ENCODE data around the gene HDAC10. TPM values are rescaled to one million over a fixed set of nuclear protein-coding genes. Genes with fewer than 3 reads are reported as not detected.

The HDAC10 gene
- total RNA-seq, 2 donors from 2014 or later: 57.2 to 62.8 TPM

- no peaks in the 10 kb centered on the region for H3K4me1 Mint-ChIP-seq
- no peak overlapping the region for H3K4me3 ChIP-seq (ENCODE audit: low read length)
- no peak overlapping the region for H3K4me3 Mint-ChIP-seq
- H3K27me3 Mint-ChIP-seq (ENCODE audit: insufficient read depth): no peaks in the 10 kb centered on the region
- H3K27ac ChIP-seq (ENCODE audit: low read depth, low read length): no peak overlapping the region
- TF ChIP-seq CTCF (conservative IDR thresholded peaks at IDR 0.05): no peak
- H3K4me1 ChIP-seq (ENCODE audit: control insufficient read depth, insufficient read depth, low read length): no peaks in the 10 kb centered on the region
- no peak overlapping the region for H3K27ac Mint-ChIP-seq
- 98% methylated on average over 8 to 9 of the region's 9 CpGs for WGBS, 2 experiments (ENCODE audit: insufficient coverage in 1 of 2, insufficient read length in 1 of 2)
- peaks cover 7% of the 10 kb centered on the region for H3K9me3 ChIP-seq (ENCODE audit: control insufficient read depth, low read length)
- no peak for DNase-seq
- H3K9me3 Mint-ChIP-seq: no peaks in the 10 kb centered on the region
- H3K36me3 Mint-ChIP-seq (ENCODE audit: low read depth): peaks cover 62% of the 10 kb centered on the region
- H3K9ac ChIP-seq (ENCODE audit: extremely low read depth, low read length, poor library complexity, severe bottlenecking): no peak overlapping the region
- no peaks in the 10 kb centered on the region for H3K27me3 ChIP-seq (ENCODE audit: control insufficient read depth, insufficient read depth, low read length, poor library complexity, severe bottlenecking)
- H3K36me3 ChIP-seq (ENCODE audit: control insufficient read depth, insufficient read depth, low read length): peaks cover 68% of the 10 kb centered on the region
Measured at GRCh38 chr22:50213263-50213662, 37.8 kb downstream of the HDAC10 start.

GRCh38 chr22:50211147-50211546 is 39.9 kb downstream of the HDAC10 start:
- Histone ChIP-seq H3K36me3 (ENCODE audit: control insufficient read depth, insufficient read depth, low read length) (peaks cover 65% of the 10 kb centered on the region), H3K9ac (ENCODE audit: extremely low read depth, low read length, poor library complexity, severe bottlenecking) (no peak overlapping the region), H3K27me3 (ENCODE audit: control insufficient read depth, insufficient read depth, low read length, poor library complexity, severe bottlenecking) (no peaks in the 10 kb centered on the region), H3K9me3 (ENCODE audit: control insufficient read depth, low read length) (peaks cover 7% of the 10 kb centered on the region), H3K4me1 (ENCODE audit: control insufficient read depth, insufficient read depth, low read length) (no peaks in the 10 kb centered on the region), H3K4me3 (ENCODE audit: low read length) (no peak overlapping the region), H3K27ac (ENCODE audit: low read depth, low read length) (no peak overlapping the region)
- H3K4me3 Mint-ChIP-seq: no peak overlapping the region
- H3K4me1 Mint-ChIP-seq: no peaks in the 10 kb centered on the region
- 94 to 95% methylated on average over 14 of the region's 14 CpGs for WGBS, 2 experiments (ENCODE audit: insufficient coverage in 1 of 2, insufficient read length in 1 of 2)
- no peak overlapping the region for H3K27ac Mint-ChIP-seq
- TF ChIP-seq CTCF (conservative IDR thresholded peaks at IDR 0.05): no peak
- H3K9me3 Mint-ChIP-seq: no peaks in the 10 kb centered on the region
- no peak for DNase-seq
- H3K27me3 Mint-ChIP-seq (ENCODE audit: insufficient read depth): no peaks in the 10 kb centered on the region
- H3K36me3 Mint-ChIP-seq (ENCODE audit: low read depth): peaks cover 62% of the 10 kb centered on the region

- Mint-ChIP-seq H3K36me3 (ENCODE audit: low read depth) (peaks cover 58% of the 10 kb centered on the region), H3K4me1 (no peaks in the 10 kb centered on the region), H3K4me3 (no peak overlapping the region), H3K27me3 (ENCODE audit: insufficient read depth) (no peaks in the 10 kb centered on the region), H3K27ac (no peak overlapping the region), H3K9me3 (no peaks in the 10 kb centered on the region)
- no peak overlapping the region for H3K27ac ChIP-seq (ENCODE audit: low read depth, low read length)
- peaks cover 7% of the 10 kb centered on the region for H3K9me3 ChIP-seq (ENCODE audit: control insufficient read depth, low read length)
- 95% methylated on average over 26 to 32 of the region's 32 CpGs for WGBS, 2 experiments (ENCODE audit: insufficient coverage in 1 of 2, insufficient read length in 1 of 2)
- no peaks in the 10 kb centered on the region for H3K27me3 ChIP-seq (ENCODE audit: control insufficient read depth, insufficient read depth, low read length, poor library complexity, severe bottlenecking)
- H3K36me3 ChIP-seq (ENCODE audit: control insufficient read depth, insufficient read depth, low read length): peaks cover 62% of the 10 kb centered on the region
- TF ChIP-seq CTCF (conservative IDR thresholded peaks at IDR 0.05): no peak
- no peak overlapping the region for H3K4me3 ChIP-seq (ENCODE audit: low read length)
- H3K4me1 ChIP-seq (ENCODE audit: control insufficient read depth, insufficient read depth, low read length): no peaks in the 10 kb centered on the region
- no peak for DNase-seq
- H3K9ac ChIP-seq (ENCODE audit: extremely low read depth, low read length, poor library complexity, severe bottlenecking): no peak overlapping the region
Measured at GRCh38 chr22:50210378-50211139, 40.5 kb downstream of the HDAC10 start.
